ENCODE measurements around the gene SLC6A11.

The SLC6A11 gene

GRCh38 chr3:10890665-10891064 is 74.6 kb downstream of the SLC6A11 start:
- DNase-seq = no peak

GRCh38 chr3:10892622-10893021 is 76.6 kb downstream of the SLC6A11 start:
- no peak for DNase-seq

GRCh38 chr3:10901296-10901945 is 85.4 kb downstream of the SLC6A11 start:
- no peak for DNase-seq

GRCh38 chr3:10907262-10907661 is 91.2 kb downstream of the SLC6A11 start:
- no peak for DNase-seq

GRCh38 chr3:10910367-10910766 is 94.3 kb downstream of the SLC6A11 start:
- no peak for DNase-seq

GRCh38 chr3:10911350-10912002 is 95.4 kb downstream of the SLC6A11 start:
- no peak for DNase-seq

GRCh38 chr3:10912786-10913185 is 96.8 kb downstream of the SLC6A11 start:
- DNase-seq = no peak

- DNase-seq = no peak
Observed at GRCh38 chr3:10915376-10915775, 99.3 kb downstream of the SLC6A11 start.

GRCh38 chr3:10917176-10917575 is 101.1 kb downstream of the SLC6A11 start:
- DNase-seq = no peak

- no peak for DNase-seq
Observed at GRCh38 chr3:10918011-10918410, 102.0 kb downstream of the SLC6A11 start.

GRCh38 chr3:10919636-10920035 is 103.6 kb downstream of the SLC6A11 start:
- DNase-seq = no peak

GRCh38 chr3:10925436-10926255 is 109.6 kb downstream of the SLC6A11 start:
- no peak for DNase-seq

- no peak for DNase-seq
Observed at GRCh38 chr3:10926256-10926810, 110.3 kb downstream of the SLC6A11 start.

- DNase-seq = no peak
Observed at GRCh38 chr3:10926811-10927521, 110.9 kb downstream of the SLC6A11 start.

GRCh38 chr3:10927551-10927950 is 111.5 kb downstream of the SLC6A11 start:
- no peak for DNase-seq

GRCh38 chr3:10928407-10928960 is 112.5 kb downstream of the SLC6A11 start:
- DNase-seq = no peak

GRCh38 chr3:10928961-10929471 is 113.0 kb downstream of the SLC6A11 start:
- DNase-seq = no peak

GRCh38 chr3:10929978-10930665 is 114.1 kb downstream of the SLC6A11 start:
- DNase-seq = no peak

- no peak for DNase-seq
Observed at GRCh38 chr3:10930666-10931040, 114.6 kb downstream of the SLC6A11 start.

- DNase-seq = no peak
Observed at GRCh38 chr3:10932596-10932995, 116.6 kb downstream of the SLC6A11 start.

GRCh38 chr3:10933021-10933420 is 117.0 kb downstream of the SLC6A11 start:
- no peak for DNase-seq

GRCh38 chr3:10933470-10933804 is 117.4 kb downstream of the SLC6A11 start:
- DNase-seq = no peak
